HepG2 (cell line): Measurements from ENCODE around the gene CACNG4. TPM values are rescaled to one million over a fixed set of nuclear protein-coding genes. Genes with fewer than 3 reads are reported as not detected.

Experiments used
- ATAC-seq: fragments of 200-7000 bp; cut with Tn5 transposase; 3 replicates; pipeline ENCODE4 v1.9.1; 2020; ENCODE audit warnings: mild to moderate bottlenecking, moderate library complexity
- BruUV-seq: library from RNA; stranded (reverse); fragments of 400-500 nt; replicated peaks from 2 replicates; lab custom pipeline; 2021; lab: Mats Ljungman, UMichigan
- CTCF ChIA-PET: fragments of 300-600 bp; formaldehyde crosslinking; extraction: SDS; loops from one replicate; lab custom pipeline; 2021; ENCODE audit warnings: low total read pairs, inconsistent platforms, low intra/inter-chr PET ratio; lab: Yijun Ruan, JAX
- POLR2A ChIA-PET: fragments of 350-600 bp; sonication (Branson Sonifier 250); formaldehyde crosslinking; loops from one replicate; lab custom pipeline; 2020; ENCODE audit warnings: antibody characterized with exemption, inconsistent platforms; lab: Yijun Ruan, JAX
- DNase-seq: peaks from one replicate; pipeline ENCODE4 v3.0.0-alpha.2; 2015; ENCODE audit warnings: low spot score
- FAIRE-seq: peaks from 3 replicates; lab custom pipeline; 2011; peaks lifted over from hg19 to GRCh38; lab: Jason Lieb, UNC
- H2AFZ ChIP-seq: one replicate; pipeline ENCODE4 v1.6.1; 2011; ENCODE audit warnings: low read length, inconsistent platforms
- H3K27ac ChIP-seq: fragments of 300-600 bp; 3 replicates; pipeline ENCODE4 v1.8.0; 2011; ENCODE audit warnings: mixed run types, mild to moderate bottlenecking, mixed read lengths, low read length, inconsistent platforms; ENCODE audit not compliant: insufficient read depth; ENCODE audit errors: extremely low read length
- H3K27me3 ChIP-seq, 2 experiments: fragments of 200-600 bp in 1 of 2; 2 replicates in 1 of 2; 3 replicates in 1 of 2; pipeline versions ENCODE4 v1.6.0 to v1.8.0; 2011; ENCODE audit warnings: low read length in 2 of 2, mild to moderate bottlenecking in 2 of 2, moderate library complexity in 2 of 2, inconsistent platforms in 1 of 2; ENCODE audit not compliant: insufficient read depth in 2 of 2, control insufficient read depth in 1 of 2
- H3K36me3 ChIP-seq, 2 experiments: fragments of 200-600 bp in 1 of 2; replicated peaks in 1 of 2; 2 replicates in 1 of 2; 3 replicates in 1 of 2; pipeline versions ENCODE4 v1.5.1 to v1.8.0; 2011; ENCODE audit warnings: low read length in 2 of 2, inconsistent platforms in 1 of 2; ENCODE audit not compliant: insufficient read depth in 2 of 2, control insufficient read depth in 1 of 2
- H3K4me1 ChIP-seq: 2 replicates; pipeline ENCODE4 v1.5.1; 2012; ENCODE audit warnings: low read length, inconsistent platforms; ENCODE audit not compliant: insufficient read depth
- H3K4me2 ChIP-seq: 2 replicates; pipeline ENCODE4 v1.6.0; 2011; ENCODE audit warnings: low read depth, low read length, inconsistent platforms
- H3K4me3 ChIP-seq, 3 experiments: fragments of 200-600 bp in 1 of 3; sonication (generic), shearing (Covaris generic) in 1 of 3; replicated peaks in 1 of 3; 2 replicates each; pipeline ENCODE4 v1.5.1; 2011 to 2016; ENCODE audit warnings: low read length in 3 of 3, inconsistent platforms in 2 of 3, low read depth in 2 of 3, mild to moderate bottlenecking in 2 of 3, control low read depth in 1 of 3, mixed read lengths in 1 of 3; ENCODE audit not compliant: insufficient read depth in 1 of 3
- H3K79me2 ChIP-seq: one replicate; pipeline ENCODE4 v1.6.1; 2011; ENCODE audit warnings: low read length, inconsistent platforms; ENCODE audit not compliant: insufficient read depth
- H3K9ac ChIP-seq: 2 replicates; pipeline ENCODE4 v1.6.0; 2011; ENCODE audit warnings: mild to moderate bottlenecking, low read depth, low read length, inconsistent platforms; ENCODE audit not compliant: insufficient read depth
- H3K9me3 ChIP-seq: 2 replicates; pipeline ENCODE4 v1.5.1; 2012; ENCODE audit warnings: mild to moderate bottlenecking, low read length
- H4K20me1 ChIP-seq: 2 replicates; pipeline ENCODE4 v1.6.0; 2011; ENCODE audit warnings: inconsistent platforms, mild to moderate bottlenecking, low read length, moderate library complexity; ENCODE audit not compliant: insufficient read depth
- ASH2L ChIP-seq: fragments of 300-600, 200-600 bp; sonication (generic); IDR thresholded peaks from 2 replicates; pipeline ENCODE4 v1.7.0; 2017; ENCODE audit warnings: low read depth, mild to moderate bottlenecking, moderate library complexity, mixed read lengths, low read length; ENCODE audit not compliant: insufficient read length
- ATF4 ChIP-seq, 2 experiments: fragments of 450-650 bp in 1 of 2; sonication (generic) in 1 of 2; formaldehyde crosslinking; IDR thresholded peaks; 2 replicates each; pipeline versions ENCODE4 v1.5.0 to v1.8.0; 2020 to 2022; ENCODE audit warnings: mild to moderate bottlenecking in 1 of 2, missing genetic modification reagents in 1 of 2
- BRCA1 ChIP-seq: sonication (generic); formaldehyde crosslinking; IDR thresholded peaks from 2 replicates; pipeline ENCODE4 v1.4.0; 2020; ENCODE audit warnings: missing genetic modification reagents
- ETS1 ChIP-seq: sonication (generic); formaldehyde crosslinking; IDR thresholded peaks from 2 replicates; pipeline ENCODE4 v1.4.0; 2020; ENCODE audit warnings: missing genetic modification reagents
- FOXA1 ChIP-seq, 2 experiments: fragments of 450-650 bp in 1 of 2; sonication (generic) in 1 of 2; formaldehyde crosslinking in 1 of 2; IDR thresholded peaks; 2 replicates each; pipeline versions ENCODE4 v1.4.0 to v1.6.1; 2016 to 2020; ENCODE audit warnings: missing genetic modification reagents in 1 of 2
- MIXL1 ChIP-seq: IDR thresholded peaks from 2 replicates; pipeline ENCODE4 v1.6.1; 2016
- NAIF1 ChIP-seq: sonication (generic); formaldehyde crosslinking; IDR thresholded peaks from 2 replicates; pipeline ENCODE4 v1.5.0; 2020; ENCODE audit warnings: mild to moderate bottlenecking, missing genetic modification reagents, borderline replicate concordance
- RARG ChIP-seq: sonication (generic); formaldehyde crosslinking; IDR thresholded peaks from 2 replicates; pipeline ENCODE4 v1.4.0; 2020; ENCODE audit warnings: low read depth, mild to moderate bottlenecking, missing genetic modification reagents
- SCMH1 ChIP-seq: sonication (generic); formaldehyde crosslinking; IDR thresholded peaks from 2 replicates; pipeline ENCODE4 v1.9.0; 2021; ENCODE audit warnings: missing genetic modification reagents, mild to moderate bottlenecking, borderline replicate concordance
- U2AF2 ChIP-seq: fragments of 200-400 bp; formaldehyde crosslinking; IDR thresholded peaks from 2 replicates; pipeline ENCODE4 v1.6.1; 2017; ENCODE audit warnings: low read depth, mild to moderate bottlenecking, low read length
- ZNF30 ChIP-seq: sonication (generic); formaldehyde crosslinking; IDR thresholded peaks from 2 replicates; pipeline ENCODE4 v1.5.0; 2020; ENCODE audit warnings: mild to moderate bottlenecking, missing genetic modification reagents
- WGBS: methylation state at CpG from one replicate; pipeline ENCODE4 v1.1.6; 2017; ENCODE audit warnings: low lambda C conversion rate; 5-methylcytosine and 5-hydroxymethylcytosine counted together
- in situ Hi-C: cut with HindIII; loops from 2 replicates; pipeline ENCODE4 v1.10.0; 2017; ENCODE audit warnings: low pct_unique_long_range_greater_than_20kb; ENCODE audit not compliant: extremely low pct_ligation_motif_present
- intact Hi-C: fragments of 100-400 bp; cut with micrococcal nuclease; formaldehyde crosslinking; loops from one replicate; pipeline ENCODE4 v1.10.0; 2022; ENCODE audit not compliant: unreplicated experiment
- polyA plus RNA-seq, 8 experiments: library from polyadenylated mRNA; depleted of rRNA in 3 of 8; stranded (reverse) in 7 of 8; unstranded in 1 of 8; fragments of >200 nt; fragmentation: Illumina TruSeq in 4 of 8; extraction: Trizol in 4 of 8; gene quantifications; 2 replicates each; pipeline versions ENCODE4 v1.2.1 to v1.2.3, GENCODE V29; 2011 to 2016; ENCODE audit warnings: low read depth in 4 of 8, missing spikeins in 1 of 8, mixed read lengths in 1 of 8; ENCODE audit not compliant: insufficient read depth in 1 of 8
- total RNA-seq, 5 experiments: library from RNA; depleted of rRNA; stranded (reverse); fragments of >200 nt; fragmentation: Illumina TruSeq; extraction: Trizol; gene quantifications; 2 replicates each; pipeline ENCODE4 v1.2.3, GENCODE V29; 2016; ENCODE audit warnings: low read depth in 1 of 5
- TF ChIP-seq, protein P1 (sequence below): IDR thresholded peaks from 2 replicates; pipeline ENCODE4 v1.6.1; 2016; ENCODE audit warnings: control low read depth
- TF ChIP-seq, protein P2 (sequence below): sonication (generic); formaldehyde crosslinking; IDR thresholded peaks from 2 replicates; pipeline ENCODE4 v1.4.0; 2020; ENCODE audit warnings: mild to moderate bottlenecking, missing genetic modification reagents
- TF ChIP-seq, protein P3 (sequence below): sonication (generic); formaldehyde crosslinking; IDR thresholded peaks from 2 replicates; pipeline ENCODE4 v1.5.1; 2020; ENCODE audit warnings: mild to moderate bottlenecking, moderate library complexity, missing genetic modification reagents

The CACNG4 gene
- total and polyA plus RNA-seq, 2 of the 13 experiments (the other 11 are each of a cell fraction or from before 2014, with no cell fraction given): 0.09 TPM

DNA sequence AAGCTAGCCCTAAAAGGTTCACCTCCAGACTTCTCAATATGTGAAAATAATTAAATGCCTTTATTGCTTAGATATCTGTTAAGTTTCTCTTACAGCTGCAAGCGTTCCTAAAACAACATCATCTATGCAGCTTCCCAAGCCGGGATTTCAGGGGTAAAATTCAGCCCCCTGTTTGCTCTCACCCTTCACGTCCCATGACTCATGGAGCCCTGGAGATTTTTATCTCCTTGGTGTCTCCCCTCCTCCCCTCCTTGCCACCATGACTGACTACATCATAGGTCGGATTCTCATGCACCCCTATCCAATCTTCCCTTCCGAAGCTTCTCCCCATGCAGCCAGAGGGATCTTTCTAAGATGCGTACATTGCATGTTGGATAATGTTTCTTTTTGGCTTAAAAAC lies 21.0 kb upstream of the CACNG4 start (continued):
- no peak for TF ChIP-seq ATF4 (CRISPR knock-in tag; IDR thresholded peaks at IDR 0.05)
- TF ChIP-seq SCMH1 (CRISPR knock-in tag): no peak
- TF ChIP-seq RARG (CRISPR knock-in tag): no peak
- TF ChIP-seq MIXL1: no peak
- TF ChIP-seq NAIF1 (CRISPR knock-in tag): no peak
- no peak for TF ChIP-seq FOXA1 (IDR thresholded peaks at IDR 0.05)
- no peak for TF ChIP-seq FOXA1 (CRISPR knock-in tag; IDR thresholded peaks at IDR 0.05)
- TF ChIP-seq ETS1 (CRISPR knock-in tag): no peak
- TF ChIP-seq, protein P1, sequence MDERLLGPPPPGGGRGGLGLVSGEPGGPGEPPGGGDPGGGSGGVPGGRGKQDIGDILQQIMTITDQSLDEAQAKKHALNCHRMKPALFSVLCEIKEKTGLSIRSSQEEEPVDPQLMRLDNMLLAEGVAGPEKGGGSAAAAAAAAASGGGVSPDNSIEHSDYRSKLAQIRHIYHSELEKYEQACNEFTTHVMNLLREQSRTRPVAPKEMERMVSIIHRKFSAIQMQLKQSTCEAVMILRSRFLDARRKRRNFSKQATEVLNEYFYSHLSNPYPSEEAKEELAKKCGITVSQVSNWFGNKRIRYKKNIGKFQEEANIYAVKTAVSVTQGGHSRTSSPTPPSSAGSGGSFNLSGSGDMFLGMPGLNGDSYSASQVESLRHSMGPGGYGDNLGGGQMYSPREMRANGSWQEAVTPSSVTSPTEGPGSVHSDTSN (CRISPR knock-in tag): no peak
- TF ChIP-seq, all 625 proteins: peak for 0

DNA sequence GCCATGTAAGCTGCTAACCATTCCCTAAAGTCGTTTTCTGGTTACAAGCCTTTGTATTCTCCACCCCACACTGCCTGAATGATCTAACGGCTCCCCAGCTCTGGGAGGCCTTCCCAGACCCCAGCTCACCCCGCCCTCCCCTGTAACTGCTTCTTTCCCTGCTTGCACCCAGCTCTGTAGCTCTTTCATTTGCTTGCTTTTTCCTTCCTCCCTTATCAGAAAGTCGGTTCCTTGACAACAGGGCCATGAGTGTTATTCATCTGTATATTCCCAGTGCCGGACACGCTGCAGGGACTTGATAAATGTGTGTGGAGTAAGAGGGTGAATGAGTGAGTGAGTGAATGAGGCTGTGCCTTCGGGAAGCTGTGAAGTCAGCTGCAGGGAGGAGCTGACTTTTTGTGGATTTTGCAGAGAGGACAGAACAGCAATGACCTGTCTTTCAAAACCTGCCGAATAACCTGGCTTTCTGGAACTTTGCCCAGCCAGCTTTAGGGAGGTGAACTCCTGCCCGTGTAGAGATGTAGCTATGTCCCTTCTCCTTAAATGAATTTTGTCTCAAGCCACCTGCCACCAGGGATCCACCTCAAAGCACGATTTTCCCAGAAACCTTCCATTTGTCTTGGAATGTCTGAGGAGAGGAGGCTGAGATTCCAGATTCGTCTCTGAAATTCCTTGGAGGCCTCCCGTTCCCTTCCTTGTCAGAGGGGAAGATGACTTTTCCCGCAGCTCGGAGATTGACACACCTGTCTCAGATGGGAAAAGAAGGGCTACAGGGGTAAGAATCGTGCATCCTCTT lies 20.0 kb upstream of the CACNG4 start:
- BruUV-seq: no TSS peak
- peaks cover 4 to 71% of the 10 kb centered on the region in 2 experiments; a peak in 4 of 5 replicates for H3K27me3 ChIP-seq
- no peaks in the 10 kb centered on the region for H3K36me3 ChIP-seq
- ChIA-PET POLR2A (no interaction called here), CTCF (no interaction called here)
- intact Hi-C loops: no loop called here
- H4K20me1 ChIP-seq: no peaks in the 10 kb centered on the region
- no peak for DNase-seq
- no peak overlapping the region for H2AFZ ChIP-seq
- 23% methylated on average over 15 of the region's 15 CpGs for WGBS
- no peak overlapping the region for H3K9ac ChIP-seq
- H3K27ac ChIP-seq: no peak overlapping the region
- H3K9me3 ChIP-seq: no peaks in the 10 kb centered on the region
- in situ Hi-C loops: no loop called here
- ATAC-seq: no peak
- H3K4me3 ChIP-seq: no peak overlapping the region
- peaks cover 26% of the 10 kb centered on the region for H3K4me1 ChIP-seq
- no peak for FAIRE-seq
- no peak overlapping the region for H3K4me2 ChIP-seq
- no peaks in the 10 kb centered on the region for H3K79me2 ChIP-seq
- TF ChIP-seq BRCA1 (CRISPR knock-in tag) (no peak), U2AF2 (no peak), ASH2L (no peak), ZNF30 (CRISPR knock-in tag) (no peak)
- TF ChIP-seq, protein P2, sequence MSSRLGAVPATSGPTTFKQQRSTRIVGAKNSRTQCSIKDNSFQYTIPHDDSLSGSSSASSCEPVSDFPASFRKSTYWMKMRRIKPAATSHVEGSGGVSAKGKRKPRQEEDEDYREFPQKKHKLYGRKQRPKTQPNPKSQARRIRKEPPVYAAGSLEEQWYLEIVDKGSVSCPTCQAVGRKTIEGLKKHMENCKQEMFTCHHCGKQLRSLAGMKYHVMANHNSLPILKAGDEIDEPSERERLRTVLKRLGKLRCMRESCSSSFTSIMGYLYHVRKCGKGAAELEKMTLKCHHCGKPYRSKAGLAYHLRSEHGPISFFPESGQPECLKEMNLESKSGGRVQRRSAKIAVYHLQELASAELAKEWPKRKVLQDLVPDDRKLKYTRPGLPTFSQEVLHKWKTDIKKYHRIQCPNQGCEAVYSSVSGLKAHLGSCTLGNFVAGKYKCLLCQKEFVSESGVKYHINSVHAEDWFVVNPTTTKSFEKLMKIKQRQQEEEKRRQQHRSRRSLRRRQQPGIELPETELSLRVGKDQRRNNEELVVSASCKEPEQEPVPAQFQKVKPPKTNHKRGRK (CRISPR knock-in tag): no peak
- TF ChIP-seq, protein P3, sequence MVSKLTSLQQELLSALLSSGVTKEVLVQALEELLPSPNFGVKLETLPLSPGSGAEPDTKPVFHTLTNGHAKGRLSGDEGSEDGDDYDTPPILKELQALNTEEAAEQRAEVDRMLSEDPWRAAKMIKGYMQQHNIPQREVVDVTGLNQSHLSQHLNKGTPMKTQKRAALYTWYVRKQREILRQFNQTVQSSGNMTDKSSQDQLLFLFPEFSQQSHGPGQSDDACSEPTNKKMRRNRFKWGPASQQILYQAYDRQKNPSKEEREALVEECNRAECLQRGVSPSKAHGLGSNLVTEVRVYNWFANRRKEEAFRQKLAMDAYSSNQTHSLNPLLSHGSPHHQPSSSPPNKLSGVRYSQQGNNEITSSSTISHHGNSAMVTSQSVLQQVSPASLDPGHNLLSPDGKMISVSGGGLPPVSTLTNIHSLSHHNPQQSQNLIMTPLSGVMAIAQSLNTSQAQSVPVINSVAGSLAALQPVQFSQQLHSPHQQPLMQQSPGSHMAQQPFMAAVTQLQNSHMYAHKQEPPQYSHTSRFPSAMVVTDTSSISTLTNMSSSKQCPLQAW (CRISPR knock-in tag): no peak
